ENCODE results near the gene NMNAT2. TPM values are rescaled to one million over a fixed set of nuclear protein-coding genes. Genes with fewer than 3 reads are reported as not detected.

Gene NMNAT2
- total and polyA plus RNA-seq, 2 of the 4 experiments (the other 2 are of a cell fraction) = 0.36 to 2.4 TPM

GRCh38 chr1:183218027-183218618 is 200.1 kb downstream of the NMNAT2 start:
- 0 out of 2 replicates have a peak overlapping the region, but pooled peaks have one; percentile 30 for H2BK120ac ChIP-seq (ENCODE audit: low read depth, low read length)
- ChIA-PET CTCF (interaction anchor here (1.2 to 1.7 kb wide), 2 partner anchors 10 to 12 kb away, joined by 3 to 6 read pairs; no protein-coding TSS in a partner anchor), POLR2A (ENCODE audit: unreplicated experiment) (no interaction called here)
- in situ Hi-C loops (cut with MboI; ENCODE audit: low sequenced_read_pairs) = no loop called here
- intact Hi-C loops (cut with micrococcal nuclease) = loop anchor here (5.0 kb wide), 1 partner anchor 41 kb away; no protein-coding TSS in a partner anchor
- no peaks in the 10 kb centered on the region for H4K20me1 ChIP-seq (ENCODE audit: insufficient read depth, low read length)
- H3K36me3 ChIP-seq (ENCODE audit: control insufficient read depth, insufficient read depth, low read length) = no peaks in the 10 kb centered on the region
- no CpG with 5 or more reads among the region's 14 CpGs for WGBS, 2 experiments (ENCODE audit: extremely low coverage in 2 of 2, insufficient read length in 1 of 2)
- H3K27ac ChIP-seq (ENCODE audit: insufficient read depth, low read length) = no peak overlapping the region
- H3K14ac ChIP-seq (replicated peaks; ENCODE audit: low read depth, low read length) = 0 out of 2 replicates have a peak overlapping the region, but pooled peaks have one; percentile 4
- peak; percentile 11 for DNase-seq
- no peak overlapping the region for H2BK5ac ChIP-seq (ENCODE audit: low read depth, low read length, poor library complexity, severe bottlenecking)
- H3K56ac ChIP-seq (ENCODE audit: extremely low read depth, insufficient read depth, low read length) = no peak overlapping the region
- H3K4me3 ChIP-seq (ENCODE audit: insufficient read depth, low read depth, low read length) = no peak overlapping the region
- peak overlapping the region; percentile 43; the same call in 1 of the 2 replicates for H2AK5ac ChIP-seq (ENCODE audit: low read depth, low read length)
- peak overlapping the region; percentile 56 for H3K23ac ChIP-seq (ENCODE audit: low read depth, low read length)
- peak; percentile 65 for ATAC-seq (ENCODE audit: low read depth)
- H3K27me3 ChIP-seq (ENCODE audit: control insufficient read depth, insufficient read depth, low read length) = peaks cover 6% of the 10 kb centered on the region; the same call in 1 of the 2 replicates
- H2BK15ac ChIP-seq (ENCODE audit: low read depth, low read length) = no peak overlapping the region; the same call in 2 of the 3 replicates
- H4K91ac ChIP-seq (ENCODE audit: insufficient read depth, low read depth, low read length) = no peak overlapping the region; the same call in 1 of the 2 replicates
- dilution Hi-C loops (cut with HindIII; ENCODE audit: low sequenced_read_pairs, unreplicated experiment) = no loop called here
- no peaks in the 10 kb centered on the region for H3K79me1 ChIP-seq (ENCODE audit: low read depth in 1 of 2, low read length in 2 of 2)
- H3K4me1 ChIP-seq (ENCODE audit: control insufficient read depth, insufficient read depth, low read length) = peaks cover 4% of the 10 kb centered on the region
- H4K8ac ChIP-seq (ENCODE audit: low read depth in 2 of 2, low read length in 2 of 2) = 0 out of 4 replicates have a peak overlapping the region, but pooled peaks of 1 of the 2 experiments have one; percentile 1
- H2AFZ ChIP-seq (replicated peaks; ENCODE audit: low read length, poor library complexity) = peak overlapping the region; percentile 28
- no peak overlapping the region for H2AK9ac ChIP-seq (replicated peaks; ENCODE audit: low read depth, low read length, poor library complexity)
- no peak overlapping the region for H4K5ac ChIP-seq (ENCODE audit: low read depth, low read length)
- H2BK20ac ChIP-seq (ENCODE audit: low read depth, low read length) = 0 out of 2 replicates have a peak overlapping the region, but pooled peaks have one; percentile 2
- H3K9me1 ChIP-seq (ENCODE audit: insufficient read depth, low read length) = peaks cover 3% of the 10 kb centered on the region
- no peak overlapping the region for H3K9ac ChIP-seq (ENCODE audit: low read depth, low read length)
- peak overlapping the region; percentile 0; the same call in 1 of the 2 replicates for H3K4ac ChIP-seq (ENCODE audit: low read depth, low read length)
- BruUV-seq (replicated peaks) = no TSS peak
- H3K4me2 ChIP-seq (ENCODE audit: low read depth, low read length) = peak overlapping the region; percentile 0; the same call in 1 of the 2 replicates
- H3K18ac ChIP-seq (ENCODE audit: low read depth, low read length) = no peak overlapping the region
- TF ChIP-seq FOS (IDR thresholded peaks at IDR 0.05; ENCODE audit: low read depth, low read length) (no peak), RFX5 (IDR thresholded peaks at IDR 0.05; ENCODE audit: low read depth, low read length) (no peak), CEBPB (IDR thresholded peaks at IDR 0.05; ENCODE audit: low read depth, low read length) (no peak), POLR2A (IDR thresholded peaks at IDR 0.05; ENCODE audit: low read depth, low read length) (no peak), MXI1 (IDR thresholded peaks at IDR 0.05; ENCODE audit: borderline replicate concordance, low read depth, low read length) (no peak), RAD21 (IDR thresholded peaks at IDR 0.05; ENCODE audit: low read length) (no peak), SMC3 (IDR thresholded peaks at IDR 0.05; ENCODE audit: low read depth, low read length) (no peak), RCOR1 (IDR thresholded peaks at IDR 0.05; ENCODE audit: insufficient replicate concordance, low read length) (no peak), BHLHE40 (IDR thresholded peaks at IDR 0.05; ENCODE audit: low read depth, low read length) (no peak), MAZ (IDR thresholded peaks at IDR 0.05; ENCODE audit: borderline replicate concordance, low read depth, low read length) (no peak), NFE2L2 (IDR thresholded peaks at IDR 0.05; ENCODE audit: low read depth, low read length) (no peak), CHD1 (IDR thresholded peaks at IDR 0.05; ENCODE audit: low read depth, low read length) (no peak)
- TF ChIP-seq, protein P1, sequence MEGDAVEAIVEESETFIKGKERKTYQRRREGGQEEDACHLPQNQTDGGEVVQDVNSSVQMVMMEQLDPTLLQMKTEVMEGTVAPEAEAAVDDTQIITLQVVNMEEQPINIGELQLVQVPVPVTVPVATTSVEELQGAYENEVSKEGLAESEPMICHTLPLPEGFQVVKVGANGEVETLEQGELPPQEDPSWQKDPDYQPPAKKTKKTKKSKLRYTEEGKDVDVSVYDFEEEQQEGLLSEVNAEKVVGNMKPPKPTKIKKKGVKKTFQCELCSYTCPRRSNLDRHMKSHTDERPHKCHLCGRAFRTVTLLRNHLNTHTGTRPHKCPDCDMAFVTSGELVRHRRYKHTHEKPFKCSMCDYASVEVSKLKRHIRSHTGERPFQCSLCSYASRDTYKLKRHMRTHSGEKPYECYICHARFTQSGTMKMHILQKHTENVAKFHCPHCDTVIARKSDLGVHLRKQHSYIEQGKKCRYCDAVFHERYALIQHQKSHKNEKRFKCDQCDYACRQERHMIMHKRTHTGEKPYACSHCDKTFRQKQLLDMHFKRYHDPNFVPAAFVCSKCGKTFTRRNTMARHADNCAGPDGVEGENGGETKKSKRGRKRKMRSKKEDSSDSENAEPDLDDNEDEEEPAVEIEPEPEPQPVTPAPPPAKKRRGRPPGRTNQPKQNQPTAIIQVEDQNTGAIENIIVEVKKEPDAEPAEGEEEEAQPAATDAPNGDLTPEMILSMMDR (conservative IDR thresholded peaks at IDR 0.05; ENCODE audit: low read depth, low read length) = no peak
- TF ChIP-seq, protein P2, sequence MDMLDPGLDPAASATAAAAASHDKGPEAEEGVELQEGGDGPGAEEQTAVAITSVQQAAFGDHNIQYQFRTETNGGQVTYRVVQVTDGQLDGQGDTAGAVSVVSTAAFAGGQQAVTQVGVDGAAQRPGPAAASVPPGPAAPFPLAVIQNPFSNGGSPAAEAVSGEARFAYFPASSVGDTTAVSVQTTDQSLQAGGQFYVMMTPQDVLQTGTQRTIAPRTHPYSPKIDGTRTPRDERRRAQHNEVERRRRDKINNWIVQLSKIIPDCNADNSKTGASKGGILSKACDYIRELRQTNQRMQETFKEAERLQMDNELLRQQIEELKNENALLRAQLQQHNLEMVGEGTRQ (IDR thresholded peaks at IDR 0.05; ENCODE audit: low read depth, low read length) = no peak
- TF ChIP-seq, protein P3, sequence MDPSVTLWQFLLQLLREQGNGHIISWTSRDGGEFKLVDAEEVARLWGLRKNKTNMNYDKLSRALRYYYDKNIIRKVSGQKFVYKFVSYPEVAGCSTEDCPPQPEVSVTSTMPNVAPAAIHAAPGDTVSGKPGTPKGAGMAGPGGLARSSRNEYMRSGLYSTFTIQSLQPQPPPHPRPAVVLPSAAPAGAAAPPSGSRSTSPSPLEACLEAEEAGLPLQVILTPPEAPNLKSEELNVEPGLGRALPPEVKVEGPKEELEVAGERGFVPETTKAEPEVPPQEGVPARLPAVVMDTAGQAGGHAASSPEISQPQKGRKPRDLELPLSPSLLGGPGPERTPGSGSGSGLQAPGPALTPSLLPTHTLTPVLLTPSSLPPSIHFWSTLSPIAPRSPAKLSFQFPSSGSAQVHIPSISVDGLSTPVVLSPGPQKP (IDR thresholded peaks at IDR 0.05; ENCODE audit: borderline replicate concordance, low read depth, low read length) = no peak
- no peaks in the 10 kb centered on the region for H3K9me3 ChIP-seq (ENCODE audit: control insufficient read depth, insufficient read depth, low read length)

Data from IMR-90 (cell line).